HepG2 (cell line): ENCODE data around the gene CISH. TPM values are rescaled to one million over a fixed set of nuclear protein-coding genes. Genes with fewer than 3 reads are reported as not detected.

ENCODE experiments used
- BCL3 ChIP-seq: sonication (generic); formaldehyde crosslinking; IDR thresholded peaks from 2 replicates; pipeline ENCODE4 v1.5.1; 2020; ENCODE audit warnings: mild to moderate bottlenecking, missing genetic modification reagents, moderate library complexity
- CBX5 ChIP-seq: sonication (generic); formaldehyde crosslinking; IDR thresholded peaks from 2 replicates; pipeline ENCODE4 v1.4.0; 2020; ENCODE audit warnings: missing genetic modification reagents, borderline replicate concordance
- EHMT2 ChIP-seq: fragments of 200-600 bp; sonication (generic); IDR thresholded peaks from 2 replicates; pipeline ENCODE4 v1.7.0; 2017; ENCODE audit warnings: antibody characterized with exemption, low read depth, low read length, borderline replicate concordance
- HIVEP1 ChIP-seq: sonication (generic); formaldehyde crosslinking; IDR thresholded peaks from 2 replicates; pipeline ENCODE4 v1.4.0; 2020; ENCODE audit warnings: mild to moderate bottlenecking, missing genetic modification reagents
- LBX2 ChIP-seq: sonication (generic); formaldehyde crosslinking; IDR thresholded peaks from 2 replicates; pipeline ENCODE4 v1.5.0; 2020; ENCODE audit warnings: missing genetic modification reagents, mild to moderate bottlenecking, borderline replicate concordance
- NFRKB ChIP-seq: fragments of 450-650 bp; IDR thresholded peaks from 2 replicates; pipeline ENCODE4 v1.6.1; 2017
- SOX6 ChIP-seq, 2 experiments: fragments of 450-650 bp in 1 of 2; sonication (generic) in 1 of 2; formaldehyde crosslinking in 1 of 2; IDR thresholded peaks; 2 replicates each; pipeline versions ENCODE4 v1.4.0 to v1.6.1; 2017 to 2020; ENCODE audit warnings: antibody characterized with exemption in 1 of 2, mild to moderate bottlenecking in 1 of 2, missing genetic modification reagents in 1 of 2
- SP4 ChIP-seq: sonication (generic); formaldehyde crosslinking; IDR thresholded peaks from 2 replicates; pipeline ENCODE4 v1.8.1; 2023; ENCODE audit warnings: mild to moderate bottlenecking, missing genetic modification reagents
- SRSF9 ChIP-seq: fragments of 200-400 bp; formaldehyde crosslinking; IDR thresholded peaks from 2 replicates; pipeline ENCODE4 v1.6.1; 2018; ENCODE audit warnings: borderline replicate concordance, mild to moderate bottlenecking, low read depth, low read length; ENCODE audit not compliant: insufficient read depth, poor library complexity, severe bottlenecking
- THYN1 ChIP-seq: sonication (generic); formaldehyde crosslinking; IDR thresholded peaks from 2 replicates; pipeline ENCODE4 v1.8.1; 2023; ENCODE audit warnings: low read depth, mild to moderate bottlenecking, moderate library complexity, missing genetic modification reagents, borderline replicate concordance
- ZNF207 ChIP-seq: fragments of 450-650 bp; IDR thresholded peaks from 2 replicates; pipeline ENCODE4 v1.6.1; 2016; ENCODE audit warnings: antibody characterized with exemption, borderline replicate concordance
- ZNF629 ChIP-seq: sonication (generic); formaldehyde crosslinking; conservative IDR thresholded peaks from 2 replicates; pipeline ENCODE4 v1.5.0; 2020; ENCODE audit warnings: missing genetic modification reagents
- ZNF7 ChIP-seq: IDR thresholded peaks from 2 replicates; pipeline ENCODE4 v1.6.1; 2016; ENCODE audit warnings: missing biosample characterization, missing genetic modification reagents
- ZSCAN9 ChIP-seq: IDR thresholded peaks from 2 replicates; pipeline ENCODE4 v1.6.1; 2016; ENCODE audit warnings: borderline replicate concordance
- polyA plus RNA-seq, 8 experiments: library from polyadenylated mRNA; depleted of rRNA in 3 of 8; stranded (reverse) in 7 of 8; unstranded in 1 of 8; fragments of >200 nt; fragmentation: Illumina TruSeq in 4 of 8; extraction: Trizol in 4 of 8; gene quantifications; 2 replicates each; pipeline versions ENCODE4 v1.2.1 to v1.2.3, GENCODE V29; 2011 to 2016; ENCODE audit warnings: low read depth in 4 of 8, missing spikeins in 1 of 8, mixed read lengths in 1 of 8; ENCODE audit not compliant: insufficient read depth in 1 of 8
- total RNA-seq, 5 experiments: library from RNA; depleted of rRNA; stranded (reverse); fragments of >200 nt; fragmentation: Illumina TruSeq; extraction: Trizol; gene quantifications; 2 replicates each; pipeline ENCODE4 v1.2.3, GENCODE V29; 2016; ENCODE audit warnings: low read depth in 1 of 5
- TF ChIP-seq, protein P1 (sequence below): IDR thresholded peaks from 2 replicates; pipeline ENCODE4 v1.6.1; 2012; ENCODE audit warnings: inconsistent platforms
- TF ChIP-seq, protein P2 (sequence below): sonication (generic); formaldehyde crosslinking; IDR thresholded peaks from 2 replicates; pipeline ENCODE4 v1.4.0; 2020; ENCODE audit warnings: mild to moderate bottlenecking, missing genetic modification reagents
- TF ChIP-seq, protein P3 (sequence below): sonication (generic); formaldehyde crosslinking; IDR thresholded peaks from 2 replicates; pipeline ENCODE4 v1.8.0; 2023; ENCODE audit warnings: mild to moderate bottlenecking, missing genetic modification reagents

The CISH gene
- total and polyA plus RNA-seq, 2 of the 13 experiments (the other 11 are each of a cell fraction or from before 2014, with no cell fraction given): 0.91 to 1.5 TPM

DNA sequence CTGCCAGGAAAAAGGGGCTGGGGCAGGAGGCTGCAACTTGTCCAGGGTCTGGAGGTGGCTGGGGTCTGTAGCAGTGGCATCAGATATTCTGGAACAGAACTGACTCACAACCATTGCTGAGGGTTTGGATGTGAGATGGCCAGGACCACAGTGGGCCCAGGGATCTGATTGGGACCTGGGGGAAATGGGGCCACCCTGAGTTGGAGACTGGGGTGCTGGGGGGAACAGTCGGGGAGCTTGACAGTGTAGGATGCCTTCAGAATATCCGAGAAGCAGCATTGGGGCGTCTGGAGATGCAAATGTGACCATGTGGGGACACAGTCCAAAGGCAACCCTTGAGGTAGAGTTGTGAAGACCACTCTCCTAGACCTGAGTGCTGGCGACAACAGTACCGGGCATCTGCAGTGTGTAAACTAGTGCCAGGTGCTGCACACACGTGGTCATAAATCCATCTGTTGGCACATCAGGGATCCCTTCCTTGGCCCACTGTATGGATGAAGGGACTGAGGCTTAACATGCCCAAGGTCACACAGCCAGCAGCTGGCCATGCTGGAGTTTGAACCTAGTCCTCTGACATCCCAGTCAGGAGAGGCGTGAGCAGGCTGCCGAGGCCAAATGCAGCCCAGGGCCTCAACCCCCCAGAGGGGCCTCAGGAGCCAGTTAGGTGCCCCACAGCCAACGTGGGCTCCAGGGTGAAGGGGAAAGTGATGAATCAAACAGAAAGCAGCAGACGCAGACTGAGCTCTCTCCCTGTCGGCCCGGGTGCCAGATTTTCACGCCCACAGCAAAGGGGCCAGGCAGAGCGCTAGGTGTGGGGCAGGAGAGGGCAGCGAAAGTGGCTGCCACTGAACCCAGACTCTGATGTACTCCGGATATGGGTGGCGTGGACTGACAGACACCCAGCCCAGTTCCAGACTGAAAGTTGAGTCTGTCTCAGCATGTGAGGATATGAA, 23.5 kb downstream of the CISH start (continued):
- TF ChIP-seq ZNF629: peak; percentile 100
- TF ChIP-seq ZSCAN9 (CRISPR knock-in tag): no peak
- TF ChIP-seq, protein P1, sequence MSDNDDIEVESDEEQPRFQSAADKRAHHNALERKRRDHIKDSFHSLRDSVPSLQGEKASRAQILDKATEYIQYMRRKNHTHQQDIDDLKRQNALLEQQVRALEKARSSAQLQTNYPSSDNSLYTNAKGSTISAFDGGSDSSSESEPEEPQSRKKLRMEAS: peak; percentile 72
- TF ChIP-seq LBX2 (CRISPR knock-in tag): peak; percentile 84; the same call in 1 of the 2 replicates
- no peak for TF ChIP-seq ZNF7 (CRISPR knock-in tag)
- TF ChIP-seq ZNF207: no peak
- TF ChIP-seq THYN1 (CRISPR knock-in tag): no peak
- no peak for TF ChIP-seq SOX6 (IDR thresholded peaks at IDR 0.05)
- TF ChIP-seq SOX6 (CRISPR knock-in tag; IDR thresholded peaks at IDR 0.05): peak; percentile 36; the same call in 1 of the 2 replicates
- TF ChIP-seq SP4 (CRISPR knock-in tag): peak; percentile 54
- no peak for TF ChIP-seq HIVEP1 (CRISPR knock-in tag)
- 0 out of 2 replicates have a peak, but pooled peaks have one; percentile 45 for TF ChIP-seq EHMT2
- TF ChIP-seq NFRKB: no peak
- TF ChIP-seq SRSF9: no peak
- TF ChIP-seq, protein P2, sequence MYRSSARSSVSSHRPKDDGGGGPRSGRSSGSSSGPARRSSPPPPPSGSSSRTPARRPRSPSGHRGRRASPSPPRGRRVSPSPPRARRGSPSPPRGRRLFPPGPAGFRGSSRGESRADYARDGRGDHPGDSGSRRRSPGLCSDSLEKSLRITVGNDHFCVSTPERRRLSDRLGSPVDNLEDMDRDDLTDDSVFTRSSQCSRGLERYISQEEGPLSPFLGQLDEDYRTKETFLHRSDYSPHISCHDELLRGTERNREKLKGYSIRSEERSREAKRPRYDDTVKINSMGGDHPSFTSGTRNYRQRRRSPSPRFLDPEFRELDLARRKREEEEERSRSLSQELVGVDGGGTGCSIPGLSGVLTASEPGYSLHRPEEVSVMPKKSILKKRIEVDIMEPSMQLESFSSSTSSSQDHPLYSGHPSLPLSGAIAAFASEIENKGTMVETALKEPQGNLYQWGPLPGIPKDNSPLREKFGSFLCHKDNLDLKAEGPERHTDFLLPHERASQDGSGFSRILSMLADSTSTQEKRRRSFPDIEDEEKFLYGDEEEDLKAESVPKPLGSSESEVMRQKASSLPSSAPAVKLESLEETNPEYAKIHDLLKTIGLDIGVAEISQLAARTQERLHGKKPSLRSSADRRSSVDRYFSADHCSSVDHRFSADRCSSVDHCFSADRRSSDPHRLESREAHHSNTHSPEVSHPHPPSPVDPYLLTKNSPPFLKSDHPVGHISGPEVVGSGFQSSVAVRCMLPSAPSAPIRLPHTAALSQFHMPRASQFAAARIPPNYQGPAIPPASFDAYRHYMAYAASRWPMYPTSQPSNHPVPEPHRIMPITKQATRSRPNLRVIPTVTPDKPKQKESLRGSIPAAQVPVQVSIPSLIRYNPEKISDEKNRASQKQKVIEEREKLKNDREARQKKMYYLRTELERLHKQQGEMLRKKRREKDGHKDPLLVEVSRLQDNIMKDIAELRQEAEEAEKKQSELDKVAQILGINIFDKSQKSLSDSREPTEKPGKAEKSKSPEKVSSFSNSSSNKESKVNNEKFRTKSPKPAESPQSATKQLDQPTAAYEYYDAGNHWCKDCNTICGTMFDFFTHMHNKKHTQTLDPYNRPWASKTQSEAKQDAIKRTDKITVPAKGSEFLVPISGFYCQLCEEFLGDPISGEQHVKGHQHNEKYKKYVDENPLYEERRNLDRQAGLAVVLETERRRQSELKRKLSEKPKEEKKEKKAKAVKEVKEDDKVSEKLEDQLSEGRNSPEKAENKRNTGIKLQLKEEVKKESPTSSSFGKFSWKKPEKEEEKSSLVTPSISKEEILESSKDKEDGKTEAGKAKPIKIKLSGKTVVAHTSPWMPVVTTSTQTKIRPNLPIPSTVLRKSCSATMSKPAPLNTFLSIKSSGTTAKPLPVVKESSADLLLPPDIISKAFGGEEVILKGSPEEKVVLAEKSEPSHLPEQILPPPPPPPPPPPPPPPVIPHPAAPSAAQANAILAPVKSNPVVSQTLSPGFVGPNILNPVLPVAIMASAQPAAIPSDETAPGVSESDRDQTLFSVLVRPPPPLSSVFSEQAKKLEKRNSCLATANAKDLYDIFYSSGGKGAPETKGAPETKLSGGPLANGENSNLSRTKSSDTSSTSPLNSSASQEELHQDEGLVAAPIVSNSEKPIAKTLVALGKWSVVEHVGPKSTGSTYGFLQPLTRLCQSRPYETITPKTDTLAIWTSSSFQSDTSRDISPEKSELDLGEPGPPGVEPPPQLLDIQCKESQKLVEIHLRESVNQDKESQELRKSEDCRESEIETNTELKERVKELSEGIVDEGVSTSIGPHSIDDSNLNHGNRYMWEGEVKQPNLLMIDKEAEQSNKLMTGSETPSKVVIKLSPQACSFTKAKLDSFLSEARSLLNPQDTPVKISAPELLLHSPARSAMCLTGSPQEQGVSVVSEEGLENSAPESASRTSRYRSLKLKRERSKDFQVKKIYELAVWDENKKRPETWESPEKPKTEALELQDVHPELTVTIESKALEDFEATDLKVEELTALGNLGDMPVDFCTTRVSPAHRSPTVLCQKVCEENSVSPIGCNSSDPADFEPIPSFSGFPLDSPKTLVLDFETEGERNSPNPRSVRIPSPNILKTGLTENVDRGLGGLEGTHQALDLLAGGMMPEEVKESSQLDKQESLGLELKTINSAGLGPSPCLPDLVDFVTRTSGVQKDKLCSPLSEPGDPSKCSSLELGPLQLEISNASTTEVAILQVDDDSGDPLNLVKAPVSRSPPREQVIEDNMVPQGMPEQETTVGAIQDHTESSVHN (CRISPR knock-in tag): no peak
- TF ChIP-seq, protein P3, sequence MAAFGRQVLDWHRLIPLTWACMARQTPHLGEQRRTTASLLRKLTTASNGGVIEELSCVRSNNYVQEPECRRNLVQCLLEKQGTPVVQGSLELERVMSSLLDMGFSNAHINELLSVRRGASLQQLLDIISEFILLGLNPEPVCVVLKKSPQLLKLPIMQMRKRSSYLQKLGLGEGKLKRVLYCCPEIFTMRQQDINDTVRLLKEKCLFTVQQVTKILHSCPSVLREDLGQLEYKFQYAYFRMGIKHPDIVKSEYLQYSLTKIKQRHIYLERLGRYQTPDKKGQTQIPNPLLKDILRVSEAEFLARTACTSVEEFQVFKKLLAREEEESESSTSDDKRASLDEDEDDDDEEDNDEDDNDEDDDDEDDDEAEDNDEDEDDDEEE (CRISPR knock-in tag): no peak; the same call in 1 of the 2 replicates
- TF ChIP-seq BCL3 (CRISPR knock-in tag): 0 out of 2 replicates have a peak, but pooled peaks have one; percentile 44
- no peak; the same call in 1 of the 2 replicates for TF ChIP-seq CBX5
